ENCODE data around the gene CENPQ. TPM values are rescaled to one million over a fixed set of nuclear protein-coding genes. Genes with fewer than 3 reads are reported as not detected.

Gene CENPQ
- total and polyA plus RNA-seq, 2 of the 13 experiments (the other 11 are each of a cell fraction or from before 2014, with no cell fraction given), result 9.1 to 20.1 TPM

DNA sequence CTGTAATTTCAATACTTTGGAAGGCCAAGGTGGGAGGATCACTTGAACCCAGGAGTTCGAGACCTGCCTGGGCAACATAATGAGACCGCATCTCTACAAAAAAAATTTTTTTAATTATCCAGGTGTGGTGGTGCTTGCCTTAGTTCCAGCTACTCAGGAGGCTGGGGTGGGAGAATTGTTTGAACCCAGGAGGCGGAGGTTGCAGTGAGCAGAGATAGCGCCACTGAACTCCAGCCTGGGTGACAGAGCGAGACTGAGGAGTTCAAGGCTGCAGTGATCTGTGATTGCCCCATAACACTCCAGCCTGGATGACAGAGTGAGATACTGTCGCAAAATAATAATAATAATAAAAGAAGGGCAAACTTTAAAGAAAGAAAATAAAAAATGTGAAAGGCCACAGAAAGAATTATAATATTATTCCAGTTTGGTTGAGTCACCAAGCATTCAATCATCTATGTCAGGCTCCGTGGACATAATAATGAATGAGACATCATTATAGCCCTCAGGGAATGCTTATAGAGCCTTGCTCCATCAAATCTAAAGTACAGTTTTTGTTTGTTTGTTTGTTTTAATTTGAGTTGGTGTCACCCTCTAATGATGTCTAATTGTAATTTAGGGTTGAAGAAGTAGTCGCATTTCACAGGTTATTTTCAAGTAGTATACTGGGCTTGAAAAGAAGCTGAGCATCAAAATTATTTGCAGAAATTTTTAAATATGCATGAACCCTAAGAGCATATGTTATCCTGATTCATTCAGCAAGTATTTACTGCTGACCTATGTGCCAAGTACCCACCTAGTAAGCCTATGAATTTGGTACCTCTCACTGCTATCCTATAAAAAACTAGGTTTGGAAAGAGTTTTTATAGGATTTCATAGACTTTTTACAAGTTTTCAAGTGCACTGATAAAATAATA, 51.7 kb downstream of the CENPQ start (continued):
- TF ChIP-seq, protein P1, sequence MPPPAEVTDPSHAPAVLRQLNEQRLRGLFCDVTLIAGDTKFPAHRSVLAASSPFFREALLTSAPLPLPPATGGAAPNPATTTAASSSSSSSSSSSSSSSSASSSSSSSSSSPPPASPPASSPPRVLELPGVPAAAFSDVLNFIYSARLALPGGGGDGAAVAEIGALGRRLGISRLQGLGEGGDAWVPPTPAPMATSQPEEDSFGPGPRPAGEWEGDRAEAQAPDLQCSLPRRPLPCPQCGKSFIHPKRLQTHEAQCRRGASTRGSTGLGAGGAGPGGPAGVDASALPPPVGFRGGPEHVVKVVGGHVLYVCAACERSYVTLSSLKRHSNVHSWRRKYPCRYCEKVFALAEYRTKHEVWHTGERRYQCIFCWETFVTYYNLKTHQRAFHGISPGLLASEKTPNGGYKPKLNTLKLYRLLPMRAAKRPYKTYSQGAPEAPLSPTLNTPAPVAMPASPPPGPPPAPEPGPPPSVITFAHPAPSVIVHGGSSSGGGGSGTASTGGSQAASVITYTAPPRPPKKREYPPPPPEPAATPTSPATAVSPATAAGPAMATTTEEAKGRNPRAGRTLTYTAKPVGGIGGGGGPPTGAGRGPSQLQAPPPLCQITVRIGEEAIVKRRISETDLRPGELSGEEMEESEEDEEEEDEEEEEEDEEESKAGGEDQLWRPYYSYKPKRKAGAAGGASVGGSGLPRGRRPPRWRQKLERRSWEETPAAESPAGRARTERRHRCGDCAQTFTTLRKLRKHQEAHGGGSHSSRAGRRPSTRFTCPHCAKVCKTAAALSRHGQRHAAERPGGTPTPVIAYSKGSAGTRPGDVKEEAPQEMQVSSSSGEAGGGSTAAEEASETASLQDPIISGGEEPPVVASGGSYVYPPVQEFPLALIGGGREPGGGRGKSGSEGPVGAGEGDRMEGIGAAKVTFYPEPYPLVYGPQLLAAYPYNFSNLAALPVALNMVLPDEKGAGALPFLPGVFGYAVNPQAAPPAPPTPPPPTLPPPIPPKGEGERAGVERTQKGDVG (CRISPR knock-in tag; IDR thresholded peaks at IDR 0.05; ENCODE audit: borderline replicate concordance), result peak; percentile 83; the same call in 1 of the 2 replicates
- TF ChIP-seq, protein P2, sequence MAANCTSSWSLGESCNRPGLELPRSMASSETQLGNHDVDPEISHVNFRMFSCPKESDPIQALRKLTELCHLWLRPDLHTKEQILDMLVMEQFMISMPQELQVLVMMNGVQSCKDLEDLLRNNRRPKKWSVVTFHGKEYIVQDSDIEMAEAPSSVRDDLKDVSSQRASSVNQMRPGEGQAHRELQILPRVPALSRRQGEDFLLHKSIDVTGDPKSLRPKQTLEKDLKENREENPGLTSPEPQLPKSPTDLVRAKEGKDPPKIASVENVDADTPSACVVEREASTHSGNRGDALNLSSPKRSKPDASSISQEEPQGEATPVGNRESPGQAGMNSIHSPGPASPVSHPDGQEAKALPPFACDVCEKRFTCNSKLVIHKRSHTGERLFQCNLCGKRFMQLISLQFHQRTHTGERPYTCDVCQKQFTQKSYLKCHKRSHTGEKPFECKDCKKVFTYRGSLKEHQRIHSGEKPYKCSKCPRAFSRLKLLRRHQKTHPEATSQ (CRISPR knock-in tag; IDR thresholded peaks at IDR 0.05; ENCODE audit: borderline replicate concordance), result no peak
- TF ChIP-seq, protein P3, sequence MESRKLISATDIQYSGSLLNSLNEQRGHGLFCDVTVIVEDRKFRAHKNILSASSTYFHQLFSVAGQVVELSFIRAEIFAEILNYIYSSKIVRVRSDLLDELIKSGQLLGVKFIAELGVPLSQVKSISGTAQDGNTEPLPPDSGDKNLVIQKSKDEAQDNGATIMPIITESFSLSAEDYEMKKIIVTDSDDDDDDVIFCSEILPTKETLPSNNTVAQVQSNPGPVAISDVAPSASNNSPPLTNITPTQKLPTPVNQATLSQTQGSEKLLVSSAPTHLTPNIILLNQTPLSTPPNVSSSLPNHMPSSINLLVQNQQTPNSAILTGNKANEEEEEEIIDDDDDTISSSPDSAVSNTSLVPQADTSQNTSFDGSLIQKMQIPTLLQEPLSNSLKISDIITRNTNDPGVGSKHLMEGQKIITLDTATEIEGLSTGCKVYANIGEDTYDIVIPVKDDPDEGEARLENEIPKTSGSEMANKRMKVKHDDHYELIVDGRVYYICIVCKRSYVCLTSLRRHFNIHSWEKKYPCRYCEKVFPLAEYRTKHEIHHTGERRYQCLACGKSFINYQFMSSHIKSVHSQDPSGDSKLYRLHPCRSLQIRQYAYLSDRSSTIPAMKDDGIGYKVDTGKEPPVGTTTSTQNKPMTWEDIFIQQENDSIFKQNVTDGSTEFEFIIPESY (CRISPR knock-in tag; IDR thresholded peaks at IDR 0.05), result peak; percentile 91
- peak; percentile 44; the same call in 1 of the 2 replicates for TF ChIP-seq RARA (CRISPR knock-in tag; IDR thresholded peaks at IDR 0.05)
